Measurements from ENCODE around the gene P3H3. TPM values are rescaled to one million over a fixed set of nuclear protein-coding genes. Genes with fewer than 3 reads are reported as not detected.
A peak's percentile ranks its signal among the peaks of the same experiment; 100 is the strongest.

Gene P3H3
- total and polyA plus RNA-seq, 9 of the 15 experiments (the other 6 are each of a cell fraction or from before 2014, with no cell fraction given), result 0.03 to 15.0 (median 4.8) TPM

DNA sequence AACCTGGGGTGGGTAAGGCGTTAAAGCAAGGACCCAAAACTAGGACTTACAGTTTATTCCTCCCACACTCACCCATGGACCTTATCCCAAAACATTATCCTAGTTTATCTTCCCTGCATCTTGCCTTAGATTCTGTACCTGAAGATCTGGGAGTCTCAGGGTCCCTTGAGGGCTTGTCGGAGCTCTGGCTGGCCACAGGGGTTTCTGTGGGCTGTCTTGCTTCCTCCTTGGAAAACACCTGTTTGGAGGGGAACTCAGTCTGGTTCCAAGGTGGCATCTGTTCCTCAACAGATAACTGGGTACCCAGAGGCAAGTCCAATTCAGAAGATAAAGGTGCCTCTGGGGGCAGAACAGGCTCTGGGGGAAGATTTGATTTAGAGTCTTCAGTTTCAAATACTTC lies 21.2 kb downstream of the P3H3 start:
- H3K4me1 ChIP-seq (replicated peaks in 1 of 2; ENCODE audit: control insufficient read depth in 2 of 2, insufficient read depth in 2 of 2, low read length in 2 of 2), result peaks cover 18% of the 10 kb centered on the region in 2 experiments; a peak in 4 of 5 replicates

DNA sequence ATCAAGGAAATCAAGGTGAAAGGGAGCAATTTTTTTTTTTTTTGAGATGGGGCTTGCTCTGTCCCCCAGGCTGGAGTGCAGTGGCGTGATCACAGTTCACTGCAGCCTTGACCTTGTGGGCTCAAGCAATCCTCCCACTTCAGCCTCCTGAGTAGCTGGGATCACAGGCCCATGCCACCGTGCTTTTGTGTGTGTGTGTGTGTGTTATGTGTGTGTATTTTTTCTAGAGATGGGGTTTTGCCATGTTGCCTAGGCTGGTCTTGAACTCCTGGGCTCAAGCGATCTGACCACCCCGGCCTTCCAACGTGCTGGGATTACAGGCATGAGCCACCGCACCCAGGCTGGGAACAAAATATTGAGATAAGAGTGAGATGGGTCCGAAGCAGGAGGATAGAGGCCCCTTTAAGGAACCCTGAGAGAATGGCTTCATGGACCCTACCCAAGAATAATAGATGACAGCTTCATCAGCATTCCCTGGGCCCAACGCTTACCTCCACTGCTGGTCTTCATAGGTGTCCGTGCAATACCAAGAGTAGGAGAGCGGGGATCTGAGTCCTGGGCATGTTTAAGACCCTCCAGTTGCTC lies 21.9 kb downstream of the P3H3 start:
- no peak for ATAC-seq

More for the DNA sequence above, 21.2 kb downstream of the P3H3 start:
- ChIA-PET CTCF (ENCODE audit: low intra/inter-chr PET ratio) (no interaction called here), POLR2A (interaction anchor here (1.5 kb wide), 1 partner anchor 17 kb away, joined by 5 read pairs; no protein-coding TSS in a partner anchor)
- BruUV-seq (replicated peaks), result no TSS peak
- H3K79me2 ChIP-seq (ENCODE audit: control insufficient read depth, insufficient read depth, low read length), result peaks cover 44% of the 10 kb centered on the region
- peaks cover 69% of the 10 kb centered on the region; the same call in 2 of the 3 replicates for H3K36me3 ChIP-seq (ENCODE audit: control insufficient read depth, insufficient read depth, low read length)
- H3K4me2 ChIP-seq (ENCODE audit: insufficient read depth, low read length), result peak overlapping the region; percentile 88
- H3K9ac ChIP-seq (ENCODE audit: insufficient read depth in 1 of 2, low read depth in 2 of 2, low read length in 2 of 2), result peak overlapping the region; percentile 89 to 96; a peak in 3 of 4 replicates
- H2AFZ ChIP-seq (ENCODE audit: low read depth, low read length), result no peak overlapping the region
- ATAC-seq, result no peak
- H3K27ac ChIP-seq (ENCODE audit: extremely low read depth, low read depth, low read length), result peak overlapping the region; percentile 87; the same call in 1 of the 3 replicates
- H3K27me3 ChIP-seq (ENCODE audit: control insufficient read depth in 2 of 2, insufficient read depth in 2 of 2, low read length in 2 of 2), result no peaks in the 10 kb centered on the region
- H3K9me1 ChIP-seq (ENCODE audit: control insufficient read depth, insufficient read depth, low read length), result no peaks in the 10 kb centered on the region
- DNase-seq (ENCODE audit: extremely low read depth in 1 of 4, low spot score in 3 of 4), result no peak
- WGBS (ENCODE audit: insufficient coverage, low coverage, missing lambda C conversion rate), result 82% methylated on average over 2 of the region's 2 CpGs
- H4K20me1 ChIP-seq (replicated peaks; ENCODE audit: control insufficient read depth, insufficient read depth, low read length), result no peaks in the 10 kb centered on the region; the same call in 1 of the 2 replicates
- no peak for TF ChIP-seq SRSF3 (IDR thresholded peaks at IDR 0.05; ENCODE audit: insufficient read depth, low read length)
- TF ChIP-seq ZNF124 (CRISPR knock-in tag; IDR thresholded peaks at IDR 0.05), result no peak
- FAIRE-seq, result no peak
- in situ Hi-C loops (cut with MboI), result no loop called here
- intact Hi-C loops (cut with micrococcal nuclease), result no loop called here
- peak overlapping the region; percentile 79 for H3K4me3 ChIP-seq
- no peaks in the 10 kb centered on the region for H3K9me3 ChIP-seq (replicated peaks; ENCODE audit: control insufficient read depth, insufficient read depth, low read depth, low read length)

More for the DNA sequence above, 21.9 kb downstream of the P3H3 start:
- intact Hi-C loops (cut with micrococcal nuclease), result no loop called here
- WGBS (ENCODE audit: insufficient coverage, low coverage, missing lambda C conversion rate), result 13% methylated on average over 10 of the region's 10 CpGs
- Histone ChIP-seq H3K4me1 (replicated peaks in 1 of 2; ENCODE audit: control insufficient read depth in 2 of 2, insufficient read depth in 2 of 2, low read length in 2 of 2) (peaks cover 17 to 18% of the 10 kb centered on the region in 2 experiments; a peak in 4 of 5 replicates), H3K27me3 (ENCODE audit: control insufficient read depth in 2 of 2, insufficient read depth in 2 of 2, low read length in 2 of 2) (no peaks in the 10 kb centered on the region), H3K9me3 (replicated peaks; ENCODE audit: control insufficient read depth, insufficient read depth, low read depth, low read length) (no peaks in the 10 kb centered on the region), H3K79me2 (ENCODE audit: control insufficient read depth, insufficient read depth, low read length) (peaks cover 50% of the 10 kb centered on the region), H2AFZ (ENCODE audit: low read depth, low read length) (no peak overlapping the region), H4K20me1 (replicated peaks; ENCODE audit: control insufficient read depth, insufficient read depth, low read length) (no peaks in the 10 kb centered on the region; the same call in 1 of the 2 replicates), H3K4me2 (ENCODE audit: insufficient read depth, low read length) (peak overlapping the region; percentile 88), H3K36me3 (ENCODE audit: control insufficient read depth, insufficient read depth, low read length) (peaks cover 67% of the 10 kb centered on the region; the same call in 2 of the 3 replicates), H3K4me3 (peak overlapping the region; percentile 79), H3K9me1 (ENCODE audit: control insufficient read depth, insufficient read depth, low read length) (peaks cover 3% of the 10 kb centered on the region), H3K27ac (ENCODE audit: extremely low read depth, low read depth, low read length) (peak overlapping the region; percentile 87), H3K9ac (ENCODE audit: insufficient read depth in 1 of 2, low read depth in 2 of 2, low read length in 2 of 2) (peak overlapping the region; percentile 89 to 96)
- in situ Hi-C loops (cut with MboI), result no loop called here
- FAIRE-seq, result no peak
- CTCF ChIA-PET (ENCODE audit: low intra/inter-chr PET ratio), result no interaction called here
- POLR2A ChIA-PET, result interaction anchor here (0.6 to 7.4 kb wide), 7 partner anchors 9 to 186 kb away, joined by 3 to 174 read pairs (median 5); partner anchors contain the start of genes C12orf57, GNB3, SPSB2 and TPI1
- DNase-seq (ENCODE audit: extremely low read depth in 1 of 4, low spot score in 3 of 4), result no peak
- no TSS peak for BruUV-seq (replicated peaks)
- TF ChIP-seq FOXM1 (IDR thresholded peaks at IDR 0.05; ENCODE audit: low read depth) (no peak), FOXM1 (CRISPR knock-in tag; IDR thresholded peaks at IDR 0.05; ENCODE audit: low read depth) (no peak), BMI1 (IDR thresholded peaks at IDR 0.05; ENCODE audit: low read length) (no peak), ZNF354B (CRISPR knock-in tag; IDR thresholded peaks at IDR 0.05) (no peak), ZNF23 (CRISPR knock-in tag; IDR thresholded peaks at IDR 0.05) (no peak)
- TF ChIP-seq, protein P1, sequence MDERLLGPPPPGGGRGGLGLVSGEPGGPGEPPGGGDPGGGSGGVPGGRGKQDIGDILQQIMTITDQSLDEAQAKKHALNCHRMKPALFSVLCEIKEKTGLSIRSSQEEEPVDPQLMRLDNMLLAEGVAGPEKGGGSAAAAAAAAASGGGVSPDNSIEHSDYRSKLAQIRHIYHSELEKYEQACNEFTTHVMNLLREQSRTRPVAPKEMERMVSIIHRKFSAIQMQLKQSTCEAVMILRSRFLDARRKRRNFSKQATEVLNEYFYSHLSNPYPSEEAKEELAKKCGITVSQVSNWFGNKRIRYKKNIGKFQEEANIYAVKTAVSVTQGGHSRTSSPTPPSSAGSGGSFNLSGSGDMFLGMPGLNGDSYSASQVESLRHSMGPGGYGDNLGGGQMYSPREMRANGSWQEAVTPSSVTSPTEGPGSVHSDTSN (CRISPR knock-in tag; IDR thresholded peaks at IDR 0.05; ENCODE audit: low read depth), result no peak
- TF ChIP-seq, protein P1 (tag; conservative IDR thresholded peaks at IDR 0.05; ENCODE audit: low read depth), result no peak
- TF ChIP-seq, protein P2, sequence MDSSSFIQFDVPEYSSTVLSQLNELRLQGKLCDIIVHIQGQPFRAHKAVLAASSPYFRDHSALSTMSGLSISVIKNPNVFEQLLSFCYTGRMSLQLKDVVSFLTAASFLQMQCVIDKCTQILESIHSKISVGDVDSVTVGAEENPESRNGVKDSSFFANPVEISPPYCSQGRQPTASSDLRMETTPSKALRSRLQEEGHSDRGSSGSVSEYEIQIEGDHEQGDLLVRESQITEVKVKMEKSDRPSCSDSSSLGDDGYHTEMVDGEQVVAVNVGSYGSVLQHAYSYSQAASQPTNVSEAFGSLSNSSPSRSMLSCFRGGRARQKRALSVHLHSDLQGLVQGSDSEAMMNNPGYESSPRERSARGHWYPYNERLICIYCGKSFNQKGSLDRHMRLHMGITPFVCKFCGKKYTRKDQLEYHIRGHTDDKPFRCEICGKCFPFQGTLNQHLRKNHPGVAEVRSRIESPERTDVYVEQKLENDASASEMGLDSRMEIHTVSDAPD (CRISPR knock-in tag; IDR thresholded peaks at IDR 0.05), result no peak

Data from K562 (cell line).